Dermis microvascular lymphatic vessel endothelial cell (primary cell): Measurements from ENCODE around the gene CELA1. TPM values are rescaled to one million over a fixed set of nuclear protein-coding genes. Genes with fewer than 3 reads are reported as not detected.
A peak's percentile ranks its signal among the peaks of the same experiment; 100 is the strongest.

ENCODE experiments used
- DNase-seq, 2 donors: peaks; one replicate each; pipeline versions ENCODE4 v3.0.0 to v3.0.0-alpha.2; 2010; ENCODE audit warnings: low read depth in 2 of 2
- total RNA-seq: library from RNA; depleted of rRNA; stranded (reverse); fragments of >200 nt; gene quantifications from 2 replicates; pipeline ENCODE4 v1.2.1, GENCODE V29; 2014

Gene CELA1
- not detected in 2 replicates for total RNA-seq

DNA sequence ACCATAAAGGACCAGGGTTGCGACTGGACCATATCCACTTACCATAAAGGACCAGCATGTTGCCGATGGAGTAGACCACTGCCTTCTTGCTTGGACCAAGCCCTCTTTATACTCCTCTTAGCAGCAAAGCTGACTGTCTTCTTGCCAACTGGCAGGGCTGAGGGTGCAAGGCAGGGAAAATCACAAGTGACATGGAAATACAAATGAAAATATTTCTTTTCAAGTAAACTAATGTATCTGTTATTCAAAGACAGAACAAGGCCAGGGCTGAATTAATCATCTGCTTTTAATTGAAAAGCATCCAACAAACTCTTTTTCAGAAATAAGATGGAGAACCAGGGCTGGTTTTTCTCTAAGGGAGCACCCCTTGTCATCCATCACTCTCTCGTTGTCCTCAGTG lies at the start of gene CELA1:
Gene CELA1, minus strand, starts transcription at position 99 of the 400 bp plus-strand sequence. Its CDS starts 41 bp downstream, at position 58.
- DNase-seq = no peak

DNA sequence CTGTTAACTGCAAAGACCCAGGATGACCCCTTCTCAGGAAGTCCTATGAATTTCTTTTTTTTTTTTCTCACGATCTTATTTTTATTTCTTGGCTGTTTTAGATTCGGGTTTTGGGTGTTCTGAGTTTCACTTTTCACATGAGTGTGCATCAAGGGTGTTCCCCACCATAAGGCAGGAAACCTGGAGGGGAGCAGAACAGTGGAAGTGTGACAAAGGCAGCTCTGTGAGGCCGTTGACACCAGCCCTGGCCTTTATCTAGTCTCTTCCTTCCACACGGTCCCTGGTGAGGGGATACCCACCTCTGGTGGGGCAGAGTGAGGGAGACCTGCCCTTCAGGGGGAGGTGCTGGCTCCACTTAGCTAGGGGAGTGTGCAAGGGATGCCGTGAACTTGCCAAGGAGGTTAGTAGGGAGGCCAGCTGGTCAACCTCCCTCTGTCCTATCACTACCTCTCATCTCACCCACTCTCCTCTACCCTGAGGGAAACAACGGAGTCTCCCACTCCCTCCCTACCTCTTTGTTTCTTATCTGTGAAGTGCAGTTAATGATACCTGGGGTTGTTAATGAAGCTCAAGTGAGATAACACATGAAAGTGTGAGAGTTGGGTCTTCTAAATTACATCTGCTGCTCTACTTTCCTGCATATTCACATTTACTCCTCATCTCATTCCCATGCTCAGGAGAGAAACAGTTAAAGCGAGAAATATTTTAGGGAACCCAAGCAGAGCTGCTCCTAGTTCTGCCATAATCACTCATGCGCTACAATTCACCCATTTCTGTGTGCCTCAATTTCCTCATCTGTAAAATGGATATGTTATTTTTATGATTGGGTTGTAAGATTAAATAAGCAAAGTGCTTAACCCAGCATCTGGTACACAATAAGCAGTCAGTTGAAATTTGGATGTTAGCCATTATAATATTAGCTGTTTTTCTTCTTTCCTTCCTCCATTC lies 49.1 kb upstream of the CELA1 start:
- DNase-seq = no peak

DNA sequence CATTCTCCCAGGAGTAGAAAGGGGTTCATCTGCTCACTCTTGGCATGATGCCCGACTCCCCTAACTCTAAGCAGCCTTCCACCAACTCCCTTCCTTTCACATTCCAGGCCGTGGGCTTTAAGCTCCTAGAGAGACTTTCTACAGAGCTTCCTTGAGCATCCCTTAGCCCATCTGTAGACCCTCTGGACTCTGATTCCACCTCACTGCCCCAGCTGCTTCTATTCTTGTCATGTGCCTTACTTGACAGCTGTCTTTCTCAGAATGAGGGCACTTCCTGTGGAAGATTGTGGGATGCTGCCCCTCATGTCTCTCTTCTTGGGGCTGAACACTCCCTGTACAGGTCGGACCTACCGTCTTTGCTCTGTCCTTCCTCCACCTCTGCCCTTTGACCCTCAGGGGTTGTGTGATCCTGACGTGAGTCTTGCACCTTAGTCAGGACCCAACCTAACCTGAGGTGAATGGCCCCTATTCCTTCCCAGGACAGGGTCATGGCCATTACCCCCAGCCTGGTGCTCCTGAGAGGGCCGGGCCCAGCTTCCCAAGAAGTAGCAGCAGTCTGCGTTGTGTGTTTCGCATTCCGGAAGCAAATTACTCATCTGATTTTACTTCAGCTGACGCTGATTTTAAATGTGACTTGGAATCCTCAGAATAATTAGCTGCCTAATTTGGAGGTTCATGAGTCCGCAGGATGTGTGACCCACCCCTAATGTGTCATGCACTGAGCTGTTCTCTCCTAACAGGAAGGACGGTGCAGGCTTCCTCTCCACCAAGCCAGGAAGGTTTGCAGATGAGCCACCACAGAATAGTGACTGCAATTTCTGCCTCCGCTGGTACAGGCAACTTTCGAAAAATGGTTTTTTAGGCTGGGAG lies 47.4 kb upstream of the CELA1 start:
- DNase-seq = peak; percentile 75 to 92

DNA sequence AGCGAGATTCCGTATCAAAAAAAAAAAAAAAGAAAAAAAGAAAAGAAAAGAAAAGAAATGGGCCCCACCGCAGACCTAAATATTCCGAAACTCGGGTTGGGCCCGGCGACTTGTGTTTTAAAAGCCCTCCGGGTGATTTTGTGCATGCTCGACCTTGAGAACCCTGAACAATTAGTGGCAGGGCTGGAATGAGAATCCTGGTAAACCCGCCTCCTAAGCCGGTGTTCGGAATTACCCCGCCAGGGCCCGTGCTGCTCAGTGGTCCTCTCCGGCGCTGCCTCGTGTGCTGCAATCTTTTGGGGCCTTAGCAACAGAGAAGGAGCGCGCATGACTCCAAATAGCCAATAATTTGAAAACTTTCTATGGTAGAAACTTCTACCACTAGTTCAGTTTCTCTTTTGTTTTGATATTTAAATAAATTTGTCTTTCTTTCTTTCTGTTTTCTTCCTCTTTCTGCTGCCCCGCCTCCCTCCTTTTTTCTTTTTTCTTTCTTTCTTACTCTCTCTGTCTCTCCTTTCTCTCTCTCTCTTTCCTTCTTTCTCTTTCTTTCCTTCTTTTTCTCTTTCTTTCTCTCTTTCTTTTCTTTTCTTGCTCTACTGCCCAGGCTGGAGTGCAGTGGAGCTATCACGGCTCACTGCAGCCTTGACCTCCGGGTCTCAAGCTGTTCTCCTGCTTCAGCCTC lies 46.2 kb upstream of the CELA1 start:
- no peak for DNase-seq

DNA sequence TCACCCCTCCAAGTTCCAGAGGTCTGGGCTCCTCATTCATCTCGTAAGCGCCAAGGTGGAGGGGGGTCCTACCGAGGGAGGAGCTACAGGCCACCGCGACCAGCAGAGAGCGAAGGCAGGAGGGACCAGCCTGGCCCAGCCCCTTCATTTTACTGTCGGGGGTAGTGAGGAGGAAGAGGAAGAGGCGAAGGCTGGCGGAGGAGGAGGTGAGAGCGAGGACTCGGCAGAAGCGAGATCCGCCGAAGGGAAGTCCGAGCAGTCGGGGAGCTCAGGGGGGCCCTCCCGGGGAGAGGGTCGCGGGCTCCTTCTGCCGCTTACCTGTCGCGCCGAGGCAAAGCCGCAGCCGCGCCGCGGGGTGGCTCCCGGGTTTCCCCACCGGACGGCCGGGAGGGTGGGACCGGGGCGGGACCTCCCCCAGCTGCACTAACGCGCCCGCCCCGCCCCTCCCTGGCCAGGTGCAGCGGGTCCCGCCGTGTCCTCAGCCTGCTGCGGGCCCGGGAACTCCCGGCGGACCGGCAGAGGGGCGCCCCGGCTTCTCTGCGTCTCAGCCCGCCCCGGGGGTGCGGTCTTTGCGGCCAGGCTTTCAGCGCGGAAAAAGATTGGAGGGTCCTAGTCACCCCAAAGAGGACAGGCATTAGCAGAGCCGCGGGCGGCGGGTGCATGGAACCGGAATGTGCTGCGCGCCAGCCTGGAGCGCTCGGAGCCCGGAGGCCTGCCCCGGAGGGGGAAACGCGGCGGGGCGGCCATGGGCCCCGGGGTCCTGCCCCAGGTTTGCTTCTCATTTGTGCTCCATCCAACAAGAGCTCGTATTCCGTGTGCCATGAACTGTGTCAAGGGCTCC lies 45.0 kb upstream of the CELA1 start, which contains the start of gene GALNT6:
Gene GALNT6, minus strand, starts transcription at position 124 of the 841 bp plus-strand sequence. CDS start 11,625 bp downstream, outside the sequence.
- DNase-seq = peak in 1 of 2 donors; percentile 50

DNA sequence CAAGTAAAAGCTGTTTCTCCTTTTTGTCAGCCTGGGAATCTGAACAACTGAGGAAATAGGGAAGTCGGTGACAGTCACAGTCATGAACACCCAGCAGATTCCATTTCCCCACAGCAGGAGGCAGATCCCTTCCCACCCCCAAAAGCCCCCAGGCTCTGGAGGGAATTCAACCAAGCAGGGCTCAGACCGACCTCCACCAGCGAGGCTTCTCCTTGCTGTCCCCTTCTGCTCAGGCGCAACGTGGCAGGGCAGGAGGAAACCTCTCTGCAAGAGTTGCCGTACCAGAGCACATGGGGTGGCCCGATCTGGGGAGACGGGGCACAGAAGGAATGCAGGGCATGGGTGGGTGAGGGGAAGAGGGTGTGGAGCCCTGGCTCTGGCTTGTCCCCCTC lies 44.4 kb upstream of the CELA1 start:
- DNase-seq = peak in 1 of 2 donors; percentile 18

DNA sequence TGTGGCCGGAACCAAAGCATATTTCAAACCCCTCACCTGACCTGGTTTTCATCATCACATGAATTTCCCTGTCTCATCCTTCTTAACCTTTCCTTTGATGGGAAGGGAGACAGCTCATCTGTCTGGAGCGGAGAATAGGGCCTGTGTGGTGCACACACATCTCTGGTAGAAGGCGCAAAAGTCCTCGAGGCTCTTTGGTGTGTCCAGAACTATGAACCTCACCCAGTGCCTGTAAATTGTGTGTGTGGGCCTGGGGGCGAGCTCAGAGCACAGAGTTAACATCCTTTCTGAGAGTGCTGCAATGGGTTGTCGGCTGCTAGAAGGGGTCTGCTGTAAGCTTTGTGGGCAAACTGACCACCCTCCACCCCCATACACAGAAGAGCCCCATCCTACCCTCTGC lies 44.0 kb upstream of the CELA1 start:
- no peak for DNase-seq

DNA sequence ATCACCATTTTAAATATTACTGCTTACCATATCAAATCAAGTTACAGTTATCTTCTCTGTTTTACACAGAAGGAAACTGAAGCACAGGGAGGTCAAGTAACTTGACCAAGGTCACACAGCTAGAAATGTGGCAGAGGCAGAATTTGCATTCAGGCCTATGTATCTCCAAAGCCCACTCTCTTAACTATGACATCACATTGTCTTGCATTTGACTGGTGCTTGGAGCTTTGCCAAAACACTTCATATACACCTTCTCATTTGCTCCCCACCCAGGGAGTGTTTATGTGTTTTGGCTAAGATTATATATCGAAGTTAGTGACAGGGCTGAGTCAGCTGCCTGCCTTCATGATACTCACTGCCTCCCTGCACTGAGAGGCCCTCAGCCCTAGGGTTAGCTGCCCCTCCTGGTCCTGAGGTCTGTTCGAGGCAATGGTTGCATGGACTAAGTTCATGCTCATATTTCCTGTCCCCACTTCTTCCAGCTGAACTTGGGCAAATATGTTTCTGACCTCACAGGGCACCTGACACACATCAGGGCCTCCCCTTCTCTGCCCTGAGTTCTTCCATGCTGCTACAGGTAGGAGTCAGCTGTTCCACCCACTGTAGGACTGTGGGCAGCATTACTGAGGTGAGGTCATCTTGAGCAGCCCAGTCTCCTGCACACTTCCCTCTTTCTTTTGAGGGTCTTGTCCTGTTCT lies 43.0 kb upstream of the CELA1 start:
- peak in 1 of 2 donors; percentile 13 for DNase-seq

DNA sequence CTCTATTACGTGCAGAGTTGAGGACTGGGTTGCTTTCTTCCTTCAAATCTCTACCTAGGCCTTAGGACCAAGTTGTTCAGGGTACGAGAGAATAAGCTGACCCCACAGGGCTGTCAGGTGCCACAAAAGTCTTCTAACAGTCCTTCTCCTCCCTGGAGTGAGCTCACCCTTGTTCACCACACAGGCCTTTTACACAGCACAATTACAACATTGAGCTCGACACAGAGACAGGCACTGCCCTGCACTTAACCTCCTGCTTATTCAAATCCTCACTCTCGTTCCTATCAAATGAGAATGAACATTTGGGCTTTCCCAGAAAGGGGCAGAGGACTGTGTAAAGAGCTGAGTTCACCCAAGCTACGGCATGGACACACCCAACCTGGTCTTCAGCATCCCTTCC lies 42.4 kb upstream of the CELA1 start:
- no peak for DNase-seq

DNA sequence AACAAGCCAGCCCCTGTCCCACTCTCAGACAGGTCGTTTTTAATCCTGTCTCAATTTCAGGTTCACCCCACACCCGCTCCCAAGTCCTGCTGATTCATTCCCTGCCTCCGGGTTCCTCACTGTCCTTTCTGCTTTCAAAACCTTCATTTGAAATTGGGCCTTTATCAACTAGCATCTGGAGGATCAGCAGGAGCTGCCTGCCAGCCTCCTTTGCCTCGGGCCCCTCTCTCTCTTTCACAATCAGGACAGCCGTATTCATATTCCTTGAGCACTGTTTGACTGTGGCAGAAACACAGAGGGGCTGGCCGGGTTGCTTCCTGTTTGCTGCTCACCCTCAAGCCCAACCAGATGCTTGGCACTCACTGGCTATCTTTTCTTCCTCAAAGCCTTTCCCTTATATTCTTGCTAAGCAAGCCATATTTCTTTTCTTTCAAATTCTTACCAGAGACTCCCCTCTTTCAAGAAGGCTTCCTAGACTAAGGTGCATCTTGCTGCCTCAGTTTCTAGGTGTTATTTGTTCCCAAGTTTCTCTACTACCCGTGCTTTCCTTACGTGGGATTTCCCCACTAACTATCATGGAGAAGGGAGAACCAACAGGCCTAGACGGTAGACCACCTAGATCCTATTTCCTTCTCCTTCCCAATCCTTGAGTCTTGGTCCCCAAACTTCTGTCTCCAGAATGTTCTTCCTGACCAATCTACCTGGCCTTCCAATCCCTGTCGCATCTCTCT lies 41.8 kb upstream of the CELA1 start:
- peak in 1 of 2 donors; percentile 38 for DNase-seq

DNA sequence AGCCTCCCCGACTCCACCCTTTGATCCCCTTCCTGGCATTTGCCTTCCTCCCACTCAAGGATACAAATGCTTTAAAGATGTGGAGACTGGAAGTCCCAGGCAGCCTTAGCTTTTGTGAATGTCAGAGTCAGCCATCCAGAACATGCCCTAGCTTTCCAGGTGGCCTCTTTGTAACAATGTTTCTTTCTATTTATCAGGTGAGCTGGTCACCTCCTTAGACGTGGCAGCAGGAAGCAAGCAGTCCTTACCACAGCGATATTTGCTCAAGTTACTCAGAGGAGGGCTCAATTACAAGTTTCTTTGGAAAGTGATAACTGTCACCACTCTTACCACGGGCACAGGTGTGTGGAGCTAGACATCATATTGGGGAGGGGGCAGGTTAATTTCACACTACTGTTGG lies 39.9 kb upstream of the CELA1 start:
- no peak for DNase-seq

DNA sequence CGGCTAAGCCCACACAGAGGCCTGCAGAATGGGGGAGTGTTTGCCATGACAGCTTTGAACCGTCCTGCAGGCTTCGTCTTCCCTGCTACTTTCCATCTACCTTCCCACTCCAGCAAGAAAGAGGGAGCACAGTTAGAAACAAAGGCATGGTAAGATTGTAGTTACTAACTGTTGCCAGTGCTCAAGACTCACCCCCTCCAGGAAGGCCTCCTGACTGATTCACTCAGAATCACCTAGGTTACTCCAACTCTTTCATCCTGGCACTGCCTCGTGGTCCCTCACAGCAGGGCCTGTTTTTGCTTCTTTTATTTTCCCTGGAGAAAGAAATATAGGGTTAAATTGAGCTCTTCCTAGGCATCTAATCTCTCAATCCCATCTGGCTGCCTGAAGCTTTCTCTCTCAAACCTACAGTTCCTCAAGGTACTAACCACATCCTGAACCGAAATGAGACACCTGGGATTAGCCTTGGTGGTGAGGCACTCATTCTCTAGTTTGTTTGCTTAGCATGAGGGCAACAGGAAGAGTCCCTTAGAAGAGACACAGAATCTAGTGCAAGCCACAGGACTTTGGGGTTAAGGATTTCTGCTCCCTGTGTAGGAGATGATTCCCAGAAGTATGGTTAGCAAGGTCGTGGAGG lies 36.9 kb upstream of the CELA1 start:
- DNase-seq = no peak

DNA sequence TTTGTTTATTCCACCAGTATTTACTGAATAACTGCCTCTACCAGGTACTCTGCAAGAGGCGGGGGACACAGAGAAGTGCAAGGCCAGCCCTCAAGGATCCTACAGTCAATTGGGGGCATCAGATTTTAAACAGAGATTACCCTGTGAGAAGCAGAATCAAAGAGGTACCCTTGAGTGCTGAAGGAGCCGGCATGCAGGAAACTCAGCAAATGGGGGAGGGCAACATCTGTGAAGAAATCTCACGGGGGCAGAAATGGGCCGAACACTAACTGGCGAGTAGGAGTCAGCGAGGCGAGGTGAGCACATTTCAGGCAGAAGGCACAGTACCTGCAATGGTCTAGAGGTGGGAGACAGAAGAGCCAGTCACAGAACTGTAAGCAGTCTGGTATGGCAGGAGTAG lies 35.7 kb upstream of the CELA1 start:
- no peak for DNase-seq

DNA sequence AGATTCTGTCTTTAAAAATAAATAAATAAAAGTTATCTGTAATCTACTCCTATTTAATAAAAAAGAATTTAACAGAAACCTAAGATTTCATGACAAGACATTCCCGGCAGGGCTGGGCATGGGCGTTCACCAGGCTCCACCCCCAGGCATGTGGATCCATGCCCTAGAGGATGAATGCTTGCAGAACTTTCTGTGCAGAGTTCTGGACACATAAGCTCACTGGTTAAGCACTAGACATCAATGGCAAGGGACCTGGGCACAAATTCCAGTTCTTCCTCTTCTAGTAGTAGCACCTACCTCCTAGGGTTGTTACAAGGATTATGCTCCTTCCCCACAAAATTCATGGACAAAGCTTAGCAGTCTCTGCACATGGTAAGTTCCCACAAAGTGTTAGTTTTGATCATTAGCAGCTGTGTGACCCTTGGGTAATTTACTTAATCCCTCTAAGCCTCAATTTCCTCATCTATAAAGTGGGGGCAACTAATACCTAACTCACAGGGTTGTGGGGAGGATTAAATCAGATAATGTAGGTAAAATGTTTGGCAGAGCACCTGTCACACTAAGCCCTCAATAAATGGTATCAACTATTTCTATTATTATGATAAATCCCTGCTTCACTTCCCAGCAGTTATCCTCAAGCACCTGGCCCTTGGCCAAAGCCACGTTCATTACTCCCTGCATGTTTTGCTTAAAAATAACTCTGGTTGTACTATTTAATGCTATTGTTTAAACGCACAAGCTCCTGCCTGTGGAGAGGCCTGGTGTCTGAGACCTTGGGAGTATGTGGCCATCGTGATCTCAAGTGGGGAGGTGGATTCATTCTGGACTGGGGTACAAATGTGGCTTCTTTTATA lies 35.0 kb upstream of the CELA1 start:
- DNase-seq = peak in 1 of 2 donors; percentile 52

DNA sequence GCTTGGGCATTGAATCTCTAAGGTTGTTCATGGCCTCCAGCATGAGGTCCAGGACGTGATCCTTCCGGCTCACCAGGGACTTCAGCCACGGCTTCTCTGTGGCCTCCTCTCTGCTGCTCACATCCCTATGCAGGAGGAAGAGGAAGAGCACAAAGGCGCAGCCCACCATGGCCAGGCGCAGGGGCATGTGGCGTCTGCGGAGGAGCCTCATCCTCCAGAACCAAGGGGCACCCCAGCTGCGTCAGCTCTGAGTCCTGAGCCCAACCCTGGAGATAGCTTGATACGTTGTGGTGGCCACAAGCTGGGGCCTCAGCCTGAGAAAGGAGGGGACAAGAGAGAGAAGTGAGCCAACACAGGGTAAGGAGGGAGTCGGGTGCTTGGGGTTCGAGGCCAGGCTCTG lies 33.1 kb upstream of the CELA1 start:
- no peak for DNase-seq

DNA sequence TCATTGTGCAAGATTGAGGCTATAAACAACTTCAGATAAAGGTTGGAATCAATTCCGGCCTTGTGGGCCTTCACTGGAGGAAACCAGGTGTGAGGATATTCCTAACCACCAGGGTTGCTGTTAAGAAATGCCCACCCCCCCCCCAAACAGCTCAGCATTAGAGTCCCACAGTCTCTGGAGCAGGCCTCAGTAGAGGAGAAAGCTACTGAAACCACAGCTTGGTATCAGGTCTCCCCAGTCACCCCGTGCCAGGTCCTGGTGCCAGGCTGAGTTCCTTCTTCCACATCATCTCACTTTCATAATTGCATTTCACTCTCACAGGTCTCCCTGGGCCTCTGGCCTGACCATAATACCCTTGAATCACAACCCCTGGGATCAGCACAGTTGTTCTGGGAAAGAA lies 32.3 kb upstream of the CELA1 start:
- no peak for DNase-seq

DNA sequence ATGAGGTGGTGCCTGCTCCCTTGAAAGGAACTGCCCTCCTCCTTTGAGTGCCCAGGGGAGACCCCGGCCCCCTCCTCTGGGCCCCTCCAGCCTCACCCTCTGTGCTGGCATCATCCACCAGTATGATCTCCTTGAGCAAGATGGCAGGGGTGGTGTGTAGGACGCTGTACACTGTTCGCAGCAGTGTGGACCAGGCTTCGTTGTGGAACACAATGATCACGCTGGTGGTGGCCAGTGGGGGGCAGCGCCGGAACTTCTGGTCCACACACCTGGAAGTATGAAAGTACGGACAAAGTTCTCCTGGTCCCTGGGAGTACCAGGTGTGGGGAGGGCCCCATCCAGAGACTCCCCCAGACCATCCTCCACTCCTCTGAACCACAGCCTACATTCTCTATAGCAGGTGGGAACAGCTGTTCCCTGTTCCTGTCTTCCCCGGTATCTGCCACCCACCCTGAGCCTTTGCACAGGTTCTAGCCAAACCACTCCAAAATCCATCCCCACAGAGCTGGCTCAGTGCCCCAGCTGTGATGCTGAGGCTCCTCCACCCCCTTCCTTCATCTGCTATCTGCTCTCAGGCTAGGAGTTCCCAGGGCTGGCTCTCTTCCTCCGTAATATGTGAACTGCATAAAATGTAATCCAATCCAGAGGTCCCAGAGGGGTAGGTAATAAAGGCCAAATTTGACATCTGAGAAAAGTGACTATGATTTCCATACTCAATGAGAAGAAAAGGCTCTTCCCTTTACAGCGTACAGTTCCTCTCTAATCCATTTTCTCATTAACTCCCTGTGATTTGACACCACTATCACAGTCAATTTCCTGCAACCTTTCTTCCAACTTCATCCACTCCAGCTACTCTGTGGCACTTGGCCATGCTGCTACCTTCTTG lies 30.9 kb upstream of the CELA1 start:
- no peak for DNase-seq
